ENCODE measurements around the gene KLHL18.
"Not testable (repeated sequence)": the region's sequence is repeated elsewhere in the genome, so short reads cannot be mapped to it uniquely, and the experiment has no call there.

Gene KLHL18

DNA sequence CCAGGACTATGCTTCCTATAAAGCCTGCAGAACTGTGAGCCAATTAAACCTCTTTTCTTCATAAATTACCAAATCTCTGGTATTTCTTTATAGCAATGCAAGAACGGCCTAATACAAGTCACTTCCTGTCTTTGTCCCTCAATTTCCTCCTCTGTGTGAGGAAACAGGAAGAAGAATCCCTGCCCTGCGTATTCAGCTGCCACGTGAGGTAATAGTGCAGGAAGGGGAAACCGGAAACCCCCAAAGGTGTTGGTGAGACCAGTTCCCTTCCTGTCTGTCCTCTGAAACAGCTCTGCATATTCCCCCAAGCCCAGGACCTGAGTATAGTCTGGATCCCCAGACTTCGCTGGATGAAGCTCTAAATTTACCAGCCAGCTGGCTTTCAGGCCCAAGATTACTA, 80.0 kb downstream of the KLHL18 start:
- no peak for DNase-seq (ENCODE audit: low spot score)

DNA sequence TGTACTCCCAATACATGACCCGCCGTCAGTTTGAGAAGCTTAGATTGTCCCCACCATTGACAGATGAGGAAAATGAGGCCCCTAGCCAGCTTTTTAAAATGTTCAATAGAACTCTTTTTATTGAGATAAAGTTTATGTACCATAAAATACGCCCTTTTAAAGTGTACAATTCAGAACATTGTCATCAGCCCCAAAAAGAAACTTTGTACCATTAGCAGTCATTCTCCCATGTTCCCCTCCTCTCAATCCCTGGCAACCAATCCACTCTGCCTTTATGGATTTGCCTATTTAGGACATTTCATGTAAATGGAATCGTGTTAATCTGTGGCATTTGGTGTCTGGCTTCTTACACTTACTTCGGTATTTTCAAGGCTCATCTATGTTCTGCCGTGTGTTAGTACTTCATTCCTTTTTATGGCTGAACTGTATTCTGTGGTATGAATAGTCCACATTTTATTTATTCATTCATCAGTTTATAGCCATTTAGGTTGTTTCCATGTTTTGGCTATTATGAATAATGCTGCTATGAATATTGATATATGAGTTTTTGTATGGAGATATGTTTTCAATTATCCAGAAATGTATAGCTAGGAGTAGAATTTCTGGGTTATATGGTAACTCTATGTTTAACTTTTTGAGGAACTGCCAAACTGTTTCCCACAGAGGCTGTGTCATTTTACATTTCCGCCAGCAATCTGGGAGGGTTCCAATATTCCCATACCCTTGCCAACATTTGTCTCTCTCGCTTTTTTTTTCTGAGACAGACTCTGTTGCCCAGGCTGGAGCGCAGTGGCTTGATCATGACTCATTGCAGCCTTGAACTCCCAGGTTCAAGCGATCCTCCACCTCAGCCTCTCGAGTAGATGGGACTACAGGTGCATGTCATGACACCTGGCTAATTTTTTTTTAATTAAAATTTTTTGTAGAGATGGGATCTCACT, 82.7 kb downstream of the KLHL18 start:
- DNase-seq (ENCODE audit: low spot score), result no peak

DNA sequence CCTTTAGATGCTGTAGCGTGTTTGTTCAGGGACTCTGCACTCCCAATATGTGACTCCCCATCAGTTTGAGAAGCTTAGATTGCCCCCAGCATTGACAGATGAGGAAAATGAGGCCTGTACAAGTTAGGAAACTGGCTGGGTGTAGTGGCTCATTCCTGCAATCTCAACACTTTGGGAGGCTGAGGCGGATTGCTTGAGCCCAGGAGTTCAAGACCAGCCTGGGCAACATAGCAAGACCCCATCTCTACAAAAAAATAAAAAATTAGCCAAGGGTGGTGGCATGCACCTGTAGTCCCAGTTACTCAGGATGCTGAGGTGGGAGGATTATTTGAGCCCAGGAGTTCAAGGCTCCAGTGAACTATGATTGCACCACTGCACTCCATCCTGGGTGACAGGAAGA, 84.1 kb downstream of the KLHL18 start:
- DNase-seq (ENCODE audit: low spot score), result no peak

DNA sequence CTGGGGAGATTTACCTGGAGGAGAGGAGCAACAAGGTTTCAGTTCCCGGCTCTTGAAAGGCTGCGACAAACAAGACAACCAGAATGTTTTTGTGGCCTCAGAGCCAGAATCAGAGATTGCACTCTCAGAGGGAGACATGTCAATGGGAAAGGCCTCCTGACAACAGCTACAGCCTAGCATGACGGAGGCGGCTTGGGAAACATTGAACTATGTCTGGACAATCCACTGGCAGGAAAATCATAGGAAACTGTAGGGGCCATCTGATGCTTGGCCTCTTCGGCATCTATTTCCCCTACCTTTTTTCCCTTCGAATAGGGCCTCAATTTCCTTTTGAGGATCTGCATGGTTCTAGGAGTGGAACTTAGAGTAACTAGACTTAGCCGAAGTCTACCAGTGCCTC, 84.9 kb downstream of the KLHL18 start:
- no peak for DNase-seq (ENCODE audit: low spot score)

DNA sequence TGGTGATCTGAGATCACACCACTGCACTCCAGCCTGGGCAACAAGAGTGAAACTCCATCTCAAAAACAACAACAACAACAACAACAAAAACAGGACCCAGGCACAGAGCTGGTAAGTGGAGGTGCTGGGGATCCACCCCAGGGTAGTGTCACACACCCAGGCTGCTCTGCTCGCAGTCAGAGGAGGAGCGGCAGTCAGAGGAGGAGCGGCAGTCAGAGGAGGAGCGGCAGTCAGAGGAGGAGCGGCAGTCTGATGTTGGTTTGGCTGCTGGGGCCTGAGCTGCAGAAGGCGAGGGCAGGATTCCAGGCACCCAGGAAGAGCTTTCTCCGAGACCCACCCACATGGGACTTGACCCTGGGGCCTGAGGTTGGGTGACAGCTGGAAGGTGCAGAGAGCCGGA, 87.3 kb downstream of the KLHL18 start:
- DNase-seq (ENCODE audit: low spot score), result not testable (repeated sequence)

DNA sequence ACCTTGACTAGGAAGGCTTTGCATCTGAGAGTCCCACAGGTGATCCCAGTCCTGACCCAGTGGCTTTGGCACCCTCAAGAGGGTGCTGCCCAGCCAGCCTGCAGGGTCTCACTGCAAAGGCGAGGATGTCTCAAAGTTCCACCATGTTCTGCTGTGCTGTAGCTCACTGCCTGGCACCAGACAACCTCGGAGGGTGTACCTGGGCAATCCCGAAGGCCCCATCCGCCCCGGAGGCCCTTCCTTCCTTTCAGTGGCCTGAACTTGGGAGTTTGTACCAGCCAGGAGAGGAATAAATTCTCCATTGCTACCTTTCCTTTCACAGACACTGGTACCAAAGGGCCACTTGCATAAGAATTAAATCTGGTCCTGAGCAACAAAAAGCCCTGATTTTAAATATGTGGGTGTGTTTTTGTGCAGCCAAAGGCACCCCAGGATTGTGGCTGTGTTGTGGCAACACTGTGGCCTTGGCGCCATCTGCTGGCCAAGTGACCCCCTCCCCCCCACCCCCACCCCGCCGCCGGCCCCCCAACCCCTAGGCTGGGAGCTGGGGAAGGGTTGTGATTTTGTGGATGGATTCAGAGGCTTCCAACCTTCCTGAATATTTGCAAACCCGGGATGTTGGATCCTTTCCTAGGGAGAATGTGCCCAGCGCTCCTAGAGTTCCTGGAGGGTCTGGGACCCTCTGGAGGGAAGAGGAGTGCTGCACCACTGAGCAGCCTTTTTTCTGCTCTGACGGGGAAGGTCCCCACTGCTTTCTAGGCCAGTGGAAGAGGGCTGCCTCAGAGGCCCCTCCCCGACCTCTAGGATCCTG, 88.3 kb downstream of the KLHL18 start:
- DNase-seq (ENCODE audit: low spot score), result peak; percentile 83

DNA sequence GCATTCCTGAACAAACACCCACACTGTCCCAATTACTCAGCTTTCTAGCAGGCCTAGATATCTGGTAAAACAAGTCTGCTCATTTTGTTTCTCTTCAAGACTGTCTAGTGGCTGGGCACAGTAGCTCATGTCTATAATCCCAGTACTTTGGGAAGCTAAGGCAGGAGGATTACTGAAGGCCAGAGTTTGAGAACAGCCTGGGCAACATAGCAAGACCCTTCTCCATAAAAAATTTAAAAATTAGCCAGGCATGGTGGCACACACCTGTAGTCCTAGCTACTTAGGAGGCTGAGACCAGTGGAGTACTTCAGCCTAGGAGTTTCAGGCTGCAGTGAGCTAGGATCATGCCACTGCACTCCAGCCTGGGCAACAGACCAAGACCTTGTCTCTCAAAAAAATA, 91.8 kb downstream of the KLHL18 start:
- no peak for DNase-seq (ENCODE audit: low spot score)

DNA sequence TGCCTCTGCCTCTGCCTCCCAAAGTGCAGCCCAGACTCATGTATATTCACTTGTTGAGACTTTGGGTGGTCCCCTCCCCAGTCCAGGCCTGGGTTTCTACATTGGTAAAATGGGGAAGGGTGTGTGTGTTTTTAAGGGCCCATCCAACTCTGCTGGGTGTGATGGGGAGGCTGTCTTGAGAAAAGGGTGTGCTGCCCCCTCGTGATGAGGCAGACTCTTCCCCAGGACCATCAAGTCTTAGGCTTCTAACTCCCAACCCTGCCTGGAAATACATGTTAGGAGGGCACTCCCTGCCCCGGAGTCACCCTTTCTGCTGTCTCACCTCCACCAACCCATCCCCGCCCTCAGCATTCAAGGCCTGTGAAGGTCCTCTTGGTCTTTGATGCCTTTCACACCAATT, 93.6 kb downstream of the KLHL18 start:
- no peak for DNase-seq (ENCODE audit: low spot score)

DNA sequence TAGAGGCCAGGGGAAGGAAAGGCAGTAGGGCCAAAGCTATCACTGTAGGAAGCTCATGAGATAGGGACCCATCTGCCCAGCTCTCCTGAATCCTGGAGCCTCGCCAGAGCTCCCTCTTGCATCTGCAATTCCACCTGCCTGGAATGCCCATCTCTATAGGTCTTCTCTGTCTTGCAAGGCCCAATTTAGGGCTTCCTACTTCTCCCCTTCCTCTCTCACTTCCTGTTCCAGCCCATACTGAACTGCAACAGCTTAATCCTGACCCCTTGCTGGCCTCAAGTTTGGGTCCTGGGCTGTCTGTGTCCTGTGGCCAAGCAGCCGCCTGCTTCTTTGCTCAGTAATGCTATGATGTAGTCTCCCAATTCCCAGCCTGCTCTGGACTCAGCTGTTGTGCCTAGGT, 94.4 kb downstream of the KLHL18 start:
- DNase-seq (ENCODE audit: low spot score), result no peak

DNA sequence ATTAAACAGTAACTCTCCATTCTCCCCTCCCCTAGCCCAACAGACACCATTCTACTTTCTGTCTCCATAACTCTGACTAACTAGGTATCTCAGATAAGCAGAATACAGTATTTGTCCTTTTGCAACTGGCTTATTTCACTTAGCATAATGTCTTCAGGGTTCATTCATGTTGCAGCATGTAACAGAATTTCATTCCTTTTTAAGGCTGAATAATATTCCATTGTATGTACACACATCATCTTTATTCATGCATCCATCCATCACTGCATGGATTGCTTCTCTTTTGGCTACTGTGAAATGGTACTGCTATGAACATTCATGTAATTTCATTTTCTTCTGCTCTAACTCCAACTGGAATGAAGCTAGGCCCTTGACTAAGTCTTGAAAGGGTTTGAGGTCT, 96.1 kb downstream of the KLHL18 start:
- DNase-seq (ENCODE audit: low spot score), result no peak

DNA sequence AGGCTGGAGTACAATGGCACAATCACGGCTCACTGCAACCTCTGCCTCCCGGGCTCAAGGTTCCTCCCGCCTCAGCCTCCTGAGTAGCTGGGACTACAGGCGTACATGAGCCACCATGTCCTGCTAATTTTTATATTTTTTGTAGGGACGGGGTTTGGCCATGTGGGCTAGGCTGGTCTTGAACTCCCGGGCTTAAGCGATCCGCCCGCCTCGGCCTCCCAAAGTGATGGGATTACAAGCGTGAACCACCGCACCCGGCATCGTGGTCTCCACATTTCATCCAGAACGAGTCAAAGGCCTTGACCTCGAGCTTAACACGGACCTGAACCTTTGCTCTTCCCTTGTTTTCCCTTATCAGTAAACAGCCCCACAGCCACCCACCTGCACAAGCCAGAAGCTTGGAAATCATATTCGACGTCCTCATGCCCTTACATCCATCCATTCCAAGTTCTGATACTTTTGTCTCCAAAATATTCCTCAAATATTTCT, 96.7 kb downstream of the KLHL18 start:
- DNase-seq (ENCODE audit: low spot score), result no peak

DNA sequence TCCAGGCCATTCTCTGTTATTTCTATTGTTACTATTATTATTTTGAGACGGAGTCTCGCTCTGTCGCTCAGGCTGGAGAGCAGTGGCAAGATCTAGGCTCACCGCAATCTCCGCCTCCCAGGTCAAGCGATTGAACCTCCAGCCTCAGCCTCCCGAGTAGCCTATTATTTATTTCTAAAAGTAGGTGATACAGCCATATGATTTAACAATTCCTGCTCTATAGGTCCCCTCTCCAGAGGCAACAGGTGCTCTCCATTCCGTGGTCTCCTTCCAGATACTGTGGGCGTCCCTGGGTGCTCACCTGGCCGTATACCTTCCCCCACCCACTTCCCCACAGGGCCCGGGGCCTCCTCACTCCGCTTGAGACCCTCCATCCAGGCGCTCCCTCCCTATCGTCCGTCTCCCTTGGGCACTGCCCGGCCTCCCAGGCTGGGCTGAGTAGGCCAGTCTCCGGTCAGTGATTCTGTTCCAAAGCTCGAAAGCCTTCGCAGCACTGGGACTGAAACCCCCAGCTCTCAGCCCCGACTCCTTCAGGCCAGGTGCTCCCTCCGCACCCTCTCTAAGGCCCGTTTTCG, 97.4 kb downstream of the KLHL18 start:
- no peak for DNase-seq (ENCODE audit: low spot score)

DNA sequence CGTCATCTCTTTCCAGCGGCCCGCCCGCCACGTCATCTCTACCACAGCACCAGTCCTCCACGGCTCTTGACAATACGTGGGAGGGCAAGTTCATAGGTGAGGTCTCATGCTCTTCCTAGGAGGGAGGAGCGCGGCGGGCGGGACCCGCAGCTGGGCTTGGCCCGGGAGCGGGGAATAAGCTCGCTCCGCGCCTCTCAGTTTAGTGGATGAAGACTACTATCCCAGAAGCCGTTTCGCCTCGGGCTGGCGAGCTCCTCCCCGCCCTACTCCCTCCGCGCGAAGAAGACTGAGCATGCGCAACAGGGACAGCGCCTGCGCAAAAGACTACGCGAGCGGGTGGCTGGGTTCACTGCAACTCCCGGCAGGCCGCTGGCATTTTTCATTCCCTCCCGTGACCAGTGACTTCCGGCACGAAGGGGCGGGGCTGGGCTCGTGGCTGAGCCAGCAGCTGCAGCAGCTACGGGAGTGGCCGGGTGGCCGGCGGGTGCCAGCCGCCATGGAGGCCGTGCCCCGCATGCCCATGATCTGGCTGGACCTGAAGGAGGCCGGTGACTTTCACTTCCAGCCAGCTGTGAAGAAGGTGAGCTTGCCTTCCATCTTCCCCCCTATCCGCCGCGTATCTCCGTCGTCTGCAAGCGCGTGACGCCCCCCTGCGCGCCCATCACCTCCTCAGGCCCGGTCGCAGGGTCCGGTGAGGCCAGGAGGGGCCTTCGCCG, 98.0 kb downstream of the KLHL18 start, which contains the start of gene PTPN23:
Gene PTPN23 (plus strand): TSS at position 421 of the 716 bp plus-strand sequence. CDS start 76 bp downstream, at position 497.
- DNase-seq (ENCODE audit: low spot score), result peak; percentile 98

DNA sequence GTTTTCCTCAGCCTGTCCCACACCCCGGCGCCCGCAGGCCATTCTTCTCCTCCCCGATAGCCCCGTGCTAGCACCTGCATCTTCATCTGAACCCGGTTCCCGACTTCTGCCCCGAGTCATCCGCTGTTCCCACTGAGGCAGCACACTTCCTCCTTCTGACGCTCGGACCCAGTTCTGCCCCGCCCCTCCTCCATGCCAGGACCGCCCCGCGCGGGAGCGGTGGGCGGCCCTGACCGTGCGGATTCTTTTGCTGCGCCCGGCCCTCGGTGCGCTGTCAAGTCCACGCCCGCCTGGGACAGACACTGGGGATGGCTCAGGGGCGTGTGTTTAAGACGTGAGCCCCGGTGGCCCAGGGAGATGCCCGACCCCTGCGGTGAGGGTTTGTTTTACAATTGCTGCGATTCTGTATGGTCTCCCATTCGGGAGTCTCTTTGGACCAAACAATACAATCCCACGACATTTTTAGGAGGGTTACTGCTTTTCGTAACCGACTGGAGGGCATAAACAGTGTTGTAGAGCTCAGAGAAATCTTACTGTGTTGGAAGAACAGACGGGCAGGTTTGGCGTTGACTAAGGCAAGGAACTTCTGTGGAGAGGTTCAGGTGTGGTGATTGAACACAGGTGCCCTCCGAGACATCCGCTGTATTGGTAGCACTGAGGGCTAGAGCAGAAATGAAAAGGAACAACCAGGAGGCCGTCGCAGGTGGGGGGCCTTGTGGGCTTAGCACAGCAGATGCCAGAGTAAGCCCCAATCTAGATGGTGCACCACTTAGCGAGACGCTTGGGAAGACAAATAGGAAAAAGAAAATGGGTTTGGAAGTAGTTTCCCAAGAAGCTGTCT, 98.8 kb downstream of the KLHL18 start:
- DNase-seq (ENCODE audit: low spot score), result peak; percentile 92

DNA sequence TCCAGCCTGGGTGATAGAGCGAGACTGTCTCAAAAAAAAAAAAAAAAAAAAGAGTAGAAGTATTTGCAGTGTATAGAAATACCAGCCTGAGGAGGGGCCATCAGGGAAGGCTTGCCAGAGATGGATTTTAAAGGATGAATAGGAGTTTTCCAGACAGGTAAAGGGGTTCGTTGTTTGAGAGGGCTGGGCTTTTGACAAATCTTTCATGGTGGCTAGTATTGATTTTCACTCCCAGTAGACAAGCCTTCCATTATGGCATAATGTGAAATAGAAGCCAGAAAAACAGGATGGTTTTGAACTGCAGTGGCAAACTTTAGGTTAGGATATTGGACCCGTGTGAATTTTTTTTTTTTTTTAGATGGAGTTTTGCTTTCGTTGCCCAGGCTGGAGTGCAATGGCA, 101.7 kb downstream of the KLHL18 start:
- DNase-seq (ENCODE audit: low spot score), result no peak

DNA sequence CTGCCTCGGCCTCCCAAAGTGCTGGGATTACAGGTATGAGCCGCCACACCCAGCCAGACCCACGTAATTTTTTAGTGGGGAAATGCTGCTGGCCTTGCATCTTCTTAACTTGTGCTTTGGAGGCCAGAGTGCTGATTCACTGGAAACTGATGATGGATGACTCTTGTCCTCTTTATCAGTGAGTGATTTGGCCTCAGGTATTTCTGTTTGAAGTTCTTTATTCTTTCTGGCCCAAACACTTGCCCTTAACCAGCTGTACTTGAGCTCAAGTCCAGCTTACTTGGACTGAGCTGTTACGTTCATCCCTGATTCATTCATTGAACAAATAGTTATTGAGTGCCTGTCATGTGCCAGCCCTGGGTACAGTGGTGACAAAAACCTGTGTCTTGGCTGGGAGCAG, 102.3 kb downstream of the KLHL18 start:
- DNase-seq (ENCODE audit: low spot score), result no peak

DNA sequence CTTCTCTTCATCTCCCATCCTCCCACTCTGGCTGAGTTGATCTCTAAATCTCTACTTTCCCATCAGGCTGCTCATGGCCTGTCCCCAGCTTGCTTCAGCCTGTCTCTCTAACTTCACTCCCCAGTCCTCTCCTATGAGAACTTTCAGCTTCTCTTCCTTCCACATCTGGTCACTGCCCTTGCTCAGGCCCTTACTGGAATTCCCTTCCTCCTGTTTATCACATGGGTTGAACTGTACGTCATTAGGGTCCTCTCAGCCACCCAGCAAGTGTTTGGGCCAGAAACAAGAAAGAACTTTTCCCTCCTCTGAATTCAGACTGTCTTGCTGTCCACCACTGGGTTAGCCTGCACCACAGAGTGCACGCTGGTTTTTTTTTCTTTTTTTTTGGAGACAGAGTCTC, 103.1 kb downstream of the KLHL18 start:
- no peak for DNase-seq (ENCODE audit: low spot score)

DNA sequence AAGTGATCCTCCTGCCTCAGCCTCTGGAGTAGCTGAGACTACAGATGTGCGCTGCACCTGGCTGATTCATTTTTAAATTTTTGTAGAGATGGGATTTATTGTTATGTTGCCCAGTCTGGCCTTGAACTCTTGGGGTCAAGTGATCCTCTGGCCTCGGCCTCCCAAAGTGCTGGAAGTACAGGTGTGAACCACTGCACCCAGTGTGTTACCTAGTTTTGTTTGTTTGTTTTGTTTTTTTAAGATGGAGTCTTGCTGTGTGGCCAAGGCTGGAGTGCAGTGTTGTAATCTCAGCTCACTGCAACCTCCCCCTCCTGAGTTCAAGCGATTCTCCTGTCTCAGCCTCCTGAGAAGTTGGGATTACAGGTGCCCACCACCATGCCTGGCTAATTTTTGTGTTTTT, 110.2 kb downstream of the KLHL18 start:
- no peak for DNase-seq (ENCODE audit: low spot score)

DNA sequence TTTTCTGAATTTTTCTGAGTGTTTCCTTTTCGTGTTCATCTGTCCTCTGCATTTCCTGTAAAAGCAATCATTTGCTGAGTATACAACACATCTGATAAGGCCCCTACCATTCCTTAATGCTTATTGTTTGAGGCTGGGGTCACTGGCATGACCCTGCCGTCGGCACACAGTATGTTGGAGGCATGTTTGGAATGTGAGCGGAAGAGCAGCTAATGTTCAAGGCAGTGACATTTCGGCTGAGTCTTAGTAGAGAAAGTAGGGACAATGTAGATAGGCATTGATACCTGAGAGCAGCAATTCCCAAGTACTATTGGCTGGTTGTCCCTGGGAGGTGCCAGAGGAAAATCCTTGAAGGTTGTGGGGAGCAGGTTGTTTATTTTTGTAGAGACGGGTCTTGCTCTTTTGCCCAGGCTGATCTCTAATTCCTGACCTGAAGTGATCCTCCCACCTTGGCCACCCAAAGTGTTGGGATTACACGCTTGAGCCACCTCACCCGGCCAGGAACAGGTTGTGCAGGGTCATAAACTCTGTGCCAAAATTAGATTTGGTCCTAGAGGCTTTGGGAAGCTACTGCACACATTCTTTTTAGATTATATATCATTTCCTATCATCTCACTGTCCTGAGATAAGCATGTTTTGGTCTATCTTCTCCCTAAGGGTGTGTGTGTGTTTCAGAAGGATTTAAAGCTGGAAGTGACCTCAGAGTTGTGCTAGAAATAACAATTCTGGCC, 111.6 kb downstream of the KLHL18 start:
- DNase-seq (ENCODE audit: low spot score), result no peak

DNA sequence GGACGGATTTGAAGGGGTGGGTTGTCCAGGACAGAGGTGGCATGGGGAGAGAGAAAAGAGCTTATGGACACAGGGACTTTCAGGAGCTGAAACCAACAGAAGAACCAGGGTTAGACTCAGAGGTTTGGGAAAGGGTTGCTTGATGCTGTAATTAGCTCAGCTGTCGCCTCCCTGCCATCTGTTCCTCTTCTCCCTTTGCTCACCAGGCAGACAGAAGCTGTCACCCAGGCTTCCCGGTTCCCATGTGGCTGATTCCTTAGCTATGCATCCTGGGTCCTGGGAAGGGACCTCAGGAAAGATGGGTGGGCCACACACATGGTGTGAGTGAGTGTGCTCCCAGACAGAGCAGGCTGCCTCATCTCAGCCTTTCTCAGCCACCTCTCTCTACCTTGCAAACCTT, 112.1 kb downstream of the KLHL18 start:
- no peak for DNase-seq (ENCODE audit: low spot score)

Data from iPS-NIHi11 (cell line).